OCI-LY1 (cell line): ENCODE measurements around the gene HLTF.
A peak's percentile ranks its signal among the peaks of the same experiment; 100 is the strongest.
"Not testable (repeated sequence)": the region's sequence is repeated elsewhere in the genome, so short reads cannot be mapped to it uniquely, and the experiment has no call there.

Experiments used
- H2AFZ ChIP-seq: fragments of 200-600 bp; sonication (generic), shearing (Covaris generic); 2 replicates; pipeline ENCODE4 v1.6.0; 2014; ENCODE audit warnings: antibody characterized with exemption, mild to moderate bottlenecking, low read length
- H3F3A ChIP-seq: fragments of 200-600 bp; sonication (generic), shearing (Covaris generic); 2 replicates; pipeline ENCODE4 v1.6.0; 2014; ENCODE audit warnings: mild to moderate bottlenecking, antibody characterized with exemption, low read length, moderate library complexity; ENCODE audit not compliant: insufficient read depth
- H3K27ac ChIP-seq: fragments of 200-600 bp; sonication (generic); 2 replicates; pipeline ENCODE4 v1.5.1; 2014; ENCODE audit warnings: low read length, mixed run types, mild to moderate bottlenecking, low read depth; ENCODE audit not compliant: poor library complexity, severe bottlenecking
- H3K27me3 ChIP-seq: fragments of 200-600 bp; sonication (generic); 2 replicates; pipeline ENCODE4 v1.6.0; 2014; ENCODE audit warnings: antibody characterized with exemption, mild to moderate bottlenecking, low read length, moderate library complexity; ENCODE audit not compliant: insufficient read depth
- H3K36me3 ChIP-seq: fragments of 200-600 bp; sonication (generic); 2 replicates; pipeline ENCODE4 v1.6.1; 2014; ENCODE audit warnings: mild to moderate bottlenecking, antibody characterized with exemption, low read length, moderate library complexity, mixed read lengths; ENCODE audit not compliant: insufficient read depth
- H3K4me1 ChIP-seq: fragments of 200-600 bp; sonication (generic); 2 replicates; pipeline ENCODE4 v1.5.1; 2014; ENCODE audit warnings: mild to moderate bottlenecking, low read length, moderate library complexity; ENCODE audit not compliant: insufficient read depth, severe bottlenecking
- H3K4me2 ChIP-seq: fragments of 200-600 bp; sonication (generic), shearing (Covaris generic); 2 replicates; pipeline ENCODE4 v1.6.1; 2014; ENCODE audit warnings: low read length
- H3K4me3 ChIP-seq: fragments of 200-600 bp; sonication (generic); 2 replicates; pipeline ENCODE4 v1.5.1; 2014; ENCODE audit warnings: low read length, low read depth, mild to moderate bottlenecking, mixed read lengths; ENCODE audit not compliant: poor library complexity, severe bottlenecking
- H3K79me2 ChIP-seq: fragments of 200-600 bp; shearing (Covaris generic); 2 replicates; pipeline ENCODE4 v1.6.1; 2016; ENCODE audit warnings: mixed run types, low read length, mixed read lengths; ENCODE audit not compliant: insufficient read depth
- H3K9ac ChIP-seq: fragments of 200-600 bp; sonication (generic), shearing (Covaris generic); 2 replicates; pipeline ENCODE4 v1.6.1; 2014; ENCODE audit warnings: mild to moderate bottlenecking, low read length, mixed read lengths
- H3K9me2 ChIP-seq: fragments of 200-600 bp; sonication (generic), shearing (Covaris generic); 2 replicates; pipeline ENCODE4 v1.6.1; 2014; ENCODE audit warnings: low read depth, mild to moderate bottlenecking, low read length, mixed read lengths
- H3K9me3 ChIP-seq: fragments of 200-600 bp; shearing (Covaris generic); 2 replicates; pipeline ENCODE4 v1.6.1; 2014; ENCODE audit warnings: low read length, mixed read lengths
- H4K20me1 ChIP-seq: fragments of 200-600 bp; sonication (generic), shearing (Covaris generic); 2 replicates; pipeline ENCODE4 v1.6.0; 2016; ENCODE audit warnings: mild to moderate bottlenecking, low read length; ENCODE audit not compliant: insufficient read depth
- CTCF ChIP-seq: fragments of 200-600 bp; sonication (generic), shearing (Covaris generic); IDR thresholded peaks from 2 replicates; pipeline ENCODE4 v1.5.1; 2017; ENCODE audit warnings: mild to moderate bottlenecking, antibody characterized with exemption, low read length, moderate library complexity, mixed read lengths
- EZH2 ChIP-seq: fragments of 200-600 bp; sonication (generic), shearing (Covaris generic); IDR thresholded peaks from 2 replicates; pipeline ENCODE4 v1.8.0; 2017; ENCODE audit warnings: borderline replicate concordance, mixed run types, mild to moderate bottlenecking, antibody characterized with exemption, low read length, moderate library complexity, mixed read lengths

The HLTF gene

GRCh38 chr3:148991219-148992026 is 94.9 kb downstream of the HLTF start, which contains the start of gene GYG1:
Gene GYG1 (plus strand): TSS chr3:148991540. CDS start chr3:148991641, 101 bp downstream.
- Histone ChIP-seq H3K79me2 (no peaks in the 10 kb centered on the region), H3K36me3 (peaks cover 25% of the 10 kb centered on the region), H3K4me1 (peaks cover 24% of the 10 kb centered on the region), H3K9ac (peak within 1 kb of the TSS; percentile 72), H3K9me3 (no peaks in the 10 kb centered on the region), H3K4me3 (peak within 1 kb of the TSS; percentile 73), H2AFZ (0 out of 2 replicates have a peak within 1 kb of the TSS, but pooled peaks have one; percentile 0), H4K20me1 (no peaks in the 10 kb centered on the region), H3F3A (no peaks in the 10 kb centered on the region), H3K4me2 (peak within 1 kb of the TSS; percentile 71), H3K27ac (peak within 1 kb of the TSS; percentile 2), H3K27me3 (no peaks in the 10 kb centered on the region), H3K9me2 (no peaks in the 10 kb centered on the region)
- TF ChIP-seq CTCF (peak; percentile 76), EZH2 (no peak)

GRCh38 chr3:148990236-148990635 is 96.1 kb downstream of the HLTF start:
- H3F3A ChIP-seq, result no peaks in the 10 kb centered on the region
- no peak overlapping the region for H2AFZ ChIP-seq
- H3K36me3 ChIP-seq, result peaks cover 13% of the 10 kb centered on the region; the same call in 1 of the 2 replicates
- H3K79me2 ChIP-seq, result no peaks in the 10 kb centered on the region
- H4K20me1 ChIP-seq, result no peaks in the 10 kb centered on the region
- peaks cover 24% of the 10 kb centered on the region for H3K4me1 ChIP-seq
- TF ChIP-seq CTCF (no peak), EZH2 (no peak)
- no peak overlapping the region for H3K27ac ChIP-seq
- H3K4me3 ChIP-seq, result no peak overlapping the region
- H3K27me3 ChIP-seq, result no peaks in the 10 kb centered on the region
- no peaks in the 10 kb centered on the region for H3K9me3 ChIP-seq
- H3K9me2 ChIP-seq, result no peaks in the 10 kb centered on the region
- no peak overlapping the region for H3K9ac ChIP-seq
- H3K4me2 ChIP-seq, result no peak overlapping the region

- H3K79me2 ChIP-seq, H3F3A ChIP-seq, H3K36me3 ChIP-seq, H3K9ac ChIP-seq, H3K4me3 ChIP-seq, H3K27ac ChIP-seq, H4K20me1 ChIP-seq, H3K9me3 ChIP-seq, H3K9me2 ChIP-seq, H3K27me3 ChIP-seq, H2AFZ ChIP-seq, H3K4me2 ChIP-seq: not testable (repeated sequence)
- peaks cover 12% of the 10 kb centered on the region for H3K4me1 ChIP-seq
These were observed 98.8 kb downstream of the HLTF start for GRCh38 chr3:148987551-148987950.

GRCh38 chr3:148981273-148981672 is 105.1 kb downstream of the HLTF start:
- Histone ChIP-seq H3K9me3 (no peaks in the 10 kb centered on the region), H3F3A (no peaks in the 10 kb centered on the region), H3K4me2 (no peak overlapping the region), H3K27ac (no peak overlapping the region), H3K4me1 (no peaks in the 10 kb centered on the region), H3K36me3 (no peaks in the 10 kb centered on the region), H3K79me2 (no peaks in the 10 kb centered on the region), H3K4me3 (no peak overlapping the region), H3K27me3 (0 out of 2 replicates have a peak, but pooled peaks cover 5% of the 10 kb centered on the region), H3K9me2 (no peaks in the 10 kb centered on the region), H2AFZ (no peak overlapping the region), H4K20me1 (no peaks in the 10 kb centered on the region), H3K9ac (no peak overlapping the region)
- TF ChIP-seq CTCF (no peak), EZH2 (no peak)
